GM10266 (cell line): ENCODE data around the gene TMEM178B.

Experiments used
- DNase-seq: peaks from one replicate; pipeline ENCODE4 v3.0.0; 2012; ENCODE audit errors: extremely low spot score
- TF ChIP-seq, protein P1 (sequence below): IDR thresholded peaks from 2 replicates; pipeline ENCODE4 v1.5.1; 2012; ENCODE audit warnings: mild to moderate bottlenecking, low read depth; ENCODE audit not compliant: control insufficient read depth, insufficient read depth; ENCODE audit errors: missing control alignments

The TMEM178B gene

DNA sequence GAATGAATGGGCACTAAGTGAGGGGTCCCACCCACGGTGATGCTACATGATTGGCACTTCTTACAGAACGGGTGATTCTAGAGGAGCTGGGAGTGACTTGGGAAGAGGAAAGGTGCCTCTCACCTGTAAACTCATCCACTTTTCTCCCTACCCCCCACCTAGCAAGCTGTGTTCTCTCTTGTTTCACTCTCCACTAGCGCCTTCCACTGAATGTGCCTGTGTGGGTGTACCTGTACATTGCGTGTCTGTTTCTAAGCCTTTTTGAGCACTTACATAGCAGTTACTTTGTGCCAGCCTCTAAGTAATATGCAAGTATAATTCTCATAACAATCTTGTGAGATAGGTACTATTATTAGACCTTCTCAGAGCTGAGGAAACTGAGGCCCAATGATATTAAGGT lies 343.6 kb downstream of the TMEM178B start:
- DNase-seq, result no peak

DNA sequence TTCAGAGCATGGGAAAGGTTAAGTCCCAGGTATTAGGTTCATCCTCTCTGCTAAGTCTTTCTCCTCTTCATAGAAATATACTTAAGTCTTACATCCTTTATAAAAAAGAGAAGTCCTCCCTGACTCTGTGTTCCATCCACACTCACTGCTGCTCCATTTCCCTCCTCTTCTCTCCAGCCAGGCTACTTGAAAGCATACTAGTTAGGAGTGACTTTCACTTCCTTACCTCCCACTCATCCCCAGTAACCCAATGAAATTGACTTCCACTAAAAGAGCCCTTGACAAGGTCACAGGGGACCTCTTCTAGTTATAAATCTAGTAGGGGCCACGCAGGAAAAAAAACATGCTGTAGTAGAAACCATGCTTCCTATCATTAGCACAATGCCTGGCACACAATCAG lies 344.2 kb downstream of the TMEM178B start:
- TF ChIP-seq, protein P1, sequence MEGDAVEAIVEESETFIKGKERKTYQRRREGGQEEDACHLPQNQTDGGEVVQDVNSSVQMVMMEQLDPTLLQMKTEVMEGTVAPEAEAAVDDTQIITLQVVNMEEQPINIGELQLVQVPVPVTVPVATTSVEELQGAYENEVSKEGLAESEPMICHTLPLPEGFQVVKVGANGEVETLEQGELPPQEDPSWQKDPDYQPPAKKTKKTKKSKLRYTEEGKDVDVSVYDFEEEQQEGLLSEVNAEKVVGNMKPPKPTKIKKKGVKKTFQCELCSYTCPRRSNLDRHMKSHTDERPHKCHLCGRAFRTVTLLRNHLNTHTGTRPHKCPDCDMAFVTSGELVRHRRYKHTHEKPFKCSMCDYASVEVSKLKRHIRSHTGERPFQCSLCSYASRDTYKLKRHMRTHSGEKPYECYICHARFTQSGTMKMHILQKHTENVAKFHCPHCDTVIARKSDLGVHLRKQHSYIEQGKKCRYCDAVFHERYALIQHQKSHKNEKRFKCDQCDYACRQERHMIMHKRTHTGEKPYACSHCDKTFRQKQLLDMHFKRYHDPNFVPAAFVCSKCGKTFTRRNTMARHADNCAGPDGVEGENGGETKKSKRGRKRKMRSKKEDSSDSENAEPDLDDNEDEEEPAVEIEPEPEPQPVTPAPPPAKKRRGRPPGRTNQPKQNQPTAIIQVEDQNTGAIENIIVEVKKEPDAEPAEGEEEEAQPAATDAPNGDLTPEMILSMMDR, result no peak
- DNase-seq, result no peak

More for the DNA sequence above, 343.6 kb downstream of the TMEM178B start:
- TF ChIP-seq, protein P1, result no peak

DNA sequence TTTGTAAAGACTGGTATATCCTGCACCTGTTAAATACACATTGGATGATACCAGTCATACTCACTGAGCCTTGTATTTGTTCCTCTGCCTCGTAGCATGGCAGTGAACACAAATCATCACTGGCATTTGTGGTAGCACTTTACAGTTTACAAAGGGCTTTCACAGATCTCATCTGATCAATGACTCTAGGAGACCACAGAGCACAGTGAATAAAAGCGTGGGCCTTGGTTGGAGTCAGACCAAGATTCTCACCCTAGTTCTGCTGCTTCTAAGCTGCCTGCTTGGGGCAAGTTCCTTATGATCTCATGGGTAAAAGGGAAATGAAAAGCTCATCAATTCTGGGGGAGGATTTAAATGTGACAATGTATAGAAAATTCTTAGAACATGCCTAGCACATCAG lies 347.4 kb downstream of the TMEM178B start:
- no peak for DNase-seq
- TF ChIP-seq, protein P1, result no peak

DNA sequence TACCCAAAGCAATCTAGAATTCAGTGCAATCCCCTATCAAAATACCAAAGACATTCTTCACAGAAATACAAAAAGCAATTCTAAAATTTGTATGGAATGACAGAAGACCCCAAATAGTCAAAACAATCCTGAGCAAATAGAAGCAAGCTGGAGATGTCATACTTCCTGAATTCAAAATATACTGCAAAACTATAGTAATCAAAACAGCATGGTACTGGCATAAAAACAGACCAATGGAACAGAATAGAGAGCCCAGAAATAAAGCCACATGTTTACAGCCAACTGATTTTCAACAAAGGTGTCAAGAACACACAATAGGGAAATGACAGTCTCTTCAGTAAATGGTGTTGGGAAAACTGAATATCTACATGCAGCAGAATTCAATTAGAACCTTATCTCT lies 353.3 kb downstream of the TMEM178B start:
- TF ChIP-seq, protein P1, result no peak
- no peak for DNase-seq

DNA sequence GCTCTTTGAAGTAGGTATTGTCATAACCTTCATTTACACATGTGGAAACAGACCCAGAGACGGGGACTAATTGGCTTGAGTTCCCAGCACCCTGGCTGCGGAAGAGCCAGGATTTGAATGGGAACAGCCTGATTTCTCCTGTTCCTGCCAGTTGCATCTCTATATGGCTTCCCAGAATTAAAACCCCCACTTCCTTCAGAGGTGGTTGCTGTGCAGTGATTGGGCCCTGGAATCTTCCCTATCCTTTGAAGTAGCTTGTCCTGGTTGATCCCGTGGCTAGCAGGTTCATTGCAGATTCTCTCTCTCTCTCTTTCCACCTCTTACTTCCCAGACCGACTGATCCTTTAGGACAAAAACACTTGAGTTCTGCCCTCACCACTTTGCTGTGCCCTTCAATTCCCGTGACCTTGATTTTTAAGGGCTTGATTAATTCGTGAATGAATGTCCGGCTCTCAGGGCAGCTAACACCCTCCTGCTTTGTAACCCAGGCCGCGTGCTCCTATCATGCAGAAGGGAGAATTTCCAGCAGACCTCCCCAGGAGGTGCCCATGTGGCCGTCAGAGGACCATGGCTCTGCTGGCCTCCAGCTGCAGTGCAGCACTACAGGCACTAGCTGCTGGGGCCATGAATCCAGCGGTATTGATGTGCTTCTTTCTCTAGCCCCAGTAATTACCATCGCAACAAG lies 356.7 kb downstream of the TMEM178B start:
- TF ChIP-seq, protein P1, result no peak
- DNase-seq, result no peak

DNA sequence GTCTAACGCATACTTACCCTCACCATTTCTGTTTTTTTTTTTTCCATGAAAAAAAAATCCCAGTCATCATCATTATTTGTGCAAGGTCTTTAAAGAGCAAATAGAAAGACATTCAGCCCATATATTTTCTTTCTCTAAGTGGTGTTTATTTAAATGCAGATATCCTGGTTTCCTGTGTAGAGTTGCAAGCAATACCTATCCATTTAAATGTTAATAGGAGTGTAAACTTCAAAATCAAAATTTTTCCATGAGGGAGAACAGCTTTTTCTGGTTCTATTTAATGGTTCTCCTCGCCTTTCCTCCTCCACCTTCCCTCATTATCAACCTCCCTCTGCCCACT lies 357.2 kb downstream of the TMEM178B start:
- TF ChIP-seq, protein P1, result no peak
- no peak for DNase-seq

DNA sequence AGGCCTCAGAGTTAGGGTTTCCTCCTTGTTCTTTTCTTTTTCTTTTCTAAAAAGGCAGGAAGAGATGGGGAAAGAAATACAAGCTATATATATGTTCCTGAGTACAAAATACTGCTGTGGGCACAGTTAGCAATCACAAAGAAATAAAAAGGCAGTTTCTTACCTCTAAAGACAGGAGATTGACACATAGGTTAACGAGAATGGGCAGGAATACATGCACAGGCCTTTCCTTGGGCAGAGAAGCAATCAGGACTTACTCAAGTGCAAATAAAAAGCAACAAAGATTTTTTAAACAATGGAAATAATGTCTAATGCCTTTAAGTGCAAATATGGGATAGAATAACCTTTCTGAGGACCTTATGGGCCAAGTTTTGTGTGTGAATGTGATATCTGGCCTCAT lies 357.8 kb downstream of the TMEM178B start:
- DNase-seq, result no peak
- TF ChIP-seq, protein P1, result no peak
